Inferior parietal cortex (tissue), 1 donor: ENCODE results near the gene GRID2.

Experiments used
- DNase-seq: peaks from one replicate; pipeline ENCODE4 v3.0.0-alpha.2; 2016; ENCODE audit errors: extremely low spot score

The GRID2 gene

GRCh38 chr4:93403571-93403970 is 1099.8 kb downstream of the GRID2 start:
- DNase-seq = no peak

- no peak for DNase-seq
Observed at GRCh38 chr4:93407493-93408275, 1103.9 kb downstream of the GRID2 start.

GRCh38 chr4:93409035-93409434 is 1105.3 kb downstream of the GRID2 start:
- no peak for DNase-seq

GRCh38 chr4:93414041-93414550 is 1110.3 kb downstream of the GRID2 start:
- no peak for DNase-seq

- no peak for DNase-seq
Observed at GRCh38 chr4:93416344-93417128, 1112.8 kb downstream of the GRID2 start.

- no peak for DNase-seq
Observed at GRCh38 chr4:93431371-93431770, 1127.6 kb downstream of the GRID2 start.

DNA sequence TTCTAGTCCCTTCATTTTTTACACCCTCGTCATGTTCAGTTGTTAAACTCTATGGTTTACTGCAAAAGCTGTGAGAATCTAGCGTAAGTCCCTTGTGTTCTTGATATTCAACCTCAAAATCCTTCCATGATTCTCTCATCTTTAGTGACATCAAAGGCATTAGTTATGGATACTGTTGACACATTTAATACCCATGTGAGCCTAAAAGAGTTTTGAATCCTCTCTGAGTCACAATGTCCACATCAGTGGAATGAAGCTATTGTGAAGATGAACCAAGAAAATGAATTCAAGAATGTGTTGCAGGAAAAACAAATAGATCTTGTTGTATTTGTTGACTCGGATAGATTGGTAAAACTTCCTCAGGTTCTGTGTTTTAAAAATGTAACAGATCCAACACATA is 1130.1 kb downstream of the GRID2 start:
- DNase-seq = no peak

DNA sequence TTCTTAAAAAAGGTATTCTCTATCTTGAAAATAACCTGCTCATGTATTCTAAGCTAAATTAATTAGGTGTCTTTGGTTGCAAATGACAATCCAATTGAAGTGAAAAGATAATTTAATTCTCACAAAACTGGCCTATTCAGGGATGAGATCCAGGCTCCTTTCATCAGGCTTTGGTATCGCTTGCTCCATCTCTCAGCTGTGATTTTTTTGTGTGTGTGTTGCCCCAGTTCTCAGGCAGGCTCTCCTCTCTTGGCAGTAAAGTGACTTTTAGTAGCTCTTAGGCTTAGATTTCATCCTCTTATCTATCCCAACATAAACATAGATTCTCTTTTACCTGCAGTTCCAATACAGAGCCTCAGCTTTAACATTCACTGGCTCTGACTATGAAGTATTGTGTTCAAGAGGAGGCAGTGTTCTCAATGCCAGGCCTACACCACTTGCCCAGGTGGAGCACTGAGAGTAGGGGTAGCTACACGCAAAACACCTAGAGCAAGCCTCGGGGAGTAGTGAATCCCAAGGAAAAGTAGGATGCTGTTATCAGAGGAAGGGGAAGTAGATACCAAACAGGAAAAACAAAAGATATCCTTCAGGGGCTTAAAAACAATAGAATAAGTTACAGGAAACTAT is 1132.3 kb downstream of the GRID2 start:
- DNase-seq = no peak

GRCh38 chr4:93437991-93438390 is 1134.2 kb downstream of the GRID2 start:
- DNase-seq = no peak

DNA sequence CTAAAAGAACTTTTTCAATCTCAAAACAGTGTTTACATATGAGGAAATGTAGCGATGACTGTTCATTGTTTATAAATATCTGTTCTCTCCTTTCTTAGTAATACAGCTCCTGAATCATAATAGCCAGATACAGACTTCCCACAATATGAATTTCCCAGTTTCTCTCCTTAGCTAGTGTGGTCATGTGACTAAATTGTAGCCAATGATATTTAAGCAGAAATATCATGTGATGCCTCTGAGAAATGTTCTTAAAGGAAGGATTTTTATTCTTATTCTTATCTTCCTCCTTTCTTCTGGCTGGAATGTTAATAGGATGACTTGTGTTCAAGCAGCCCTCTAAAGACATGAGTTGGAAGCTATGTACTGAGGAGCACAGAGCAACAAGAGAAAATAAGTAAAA is 1141.1 kb downstream of the GRID2 start:
- no peak for DNase-seq

DNA sequence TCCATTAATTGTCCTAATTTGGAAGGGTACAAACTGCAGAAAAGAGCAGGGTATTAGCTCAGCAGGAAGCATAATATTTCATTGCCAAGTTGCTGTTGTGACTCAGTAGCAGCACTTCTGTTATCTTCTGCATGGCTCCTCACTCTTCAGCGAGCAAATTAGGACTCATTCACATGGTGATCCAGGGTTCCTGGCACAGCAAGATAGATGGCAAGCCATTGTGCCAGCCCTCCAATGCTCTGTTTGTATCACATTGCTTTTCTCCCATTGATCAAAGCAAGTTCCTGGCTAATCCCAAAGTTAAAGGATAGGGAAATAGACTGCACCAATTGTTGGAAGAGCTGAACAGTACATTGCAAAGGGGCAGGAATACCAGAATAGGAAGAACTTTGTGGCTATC is 1142.3 kb downstream of the GRID2 start:
- DNase-seq = no peak

DNA sequence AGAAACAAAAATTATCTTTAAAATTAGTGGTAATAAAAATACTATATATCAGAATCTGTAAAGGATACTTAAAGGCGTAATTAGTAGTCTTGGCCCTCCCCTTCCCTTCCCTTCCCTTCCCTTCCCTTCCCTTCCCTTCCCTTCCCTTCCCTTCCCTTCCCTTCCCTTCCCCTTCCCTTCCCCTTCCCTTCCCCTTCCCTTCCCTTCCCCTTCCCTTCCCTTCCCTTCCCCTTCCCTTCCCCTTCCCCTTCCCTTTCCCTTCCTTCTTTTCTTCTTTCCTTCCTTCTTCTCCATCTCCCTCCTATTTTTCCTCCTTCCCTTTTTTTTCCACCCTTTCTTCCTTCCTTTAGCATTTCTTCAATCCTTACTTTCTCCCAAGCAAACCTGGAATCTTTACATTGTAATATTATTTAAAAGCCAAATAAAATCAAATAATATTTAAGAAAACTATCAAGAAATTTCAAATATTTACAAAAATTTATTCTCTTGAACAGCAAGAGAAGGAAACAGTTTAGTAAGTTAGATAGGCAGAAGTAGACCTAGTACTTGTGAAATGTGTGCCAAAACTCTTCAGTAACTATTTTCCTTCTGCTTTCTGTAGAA is 1145.0 kb downstream of the GRID2 start:
- no peak for DNase-seq

- no peak for DNase-seq
Observed at GRCh38 chr4:93451954-93452353, 1148.2 kb downstream of the GRID2 start.

GRCh38 chr4:93461541-93461940 is 1157.8 kb downstream of the GRID2 start:
- peak; percentile 17 for DNase-seq

GRCh38 chr4:93466446-93466845 is 1162.7 kb downstream of the GRID2 start:
- DNase-seq = no peak

DNA sequence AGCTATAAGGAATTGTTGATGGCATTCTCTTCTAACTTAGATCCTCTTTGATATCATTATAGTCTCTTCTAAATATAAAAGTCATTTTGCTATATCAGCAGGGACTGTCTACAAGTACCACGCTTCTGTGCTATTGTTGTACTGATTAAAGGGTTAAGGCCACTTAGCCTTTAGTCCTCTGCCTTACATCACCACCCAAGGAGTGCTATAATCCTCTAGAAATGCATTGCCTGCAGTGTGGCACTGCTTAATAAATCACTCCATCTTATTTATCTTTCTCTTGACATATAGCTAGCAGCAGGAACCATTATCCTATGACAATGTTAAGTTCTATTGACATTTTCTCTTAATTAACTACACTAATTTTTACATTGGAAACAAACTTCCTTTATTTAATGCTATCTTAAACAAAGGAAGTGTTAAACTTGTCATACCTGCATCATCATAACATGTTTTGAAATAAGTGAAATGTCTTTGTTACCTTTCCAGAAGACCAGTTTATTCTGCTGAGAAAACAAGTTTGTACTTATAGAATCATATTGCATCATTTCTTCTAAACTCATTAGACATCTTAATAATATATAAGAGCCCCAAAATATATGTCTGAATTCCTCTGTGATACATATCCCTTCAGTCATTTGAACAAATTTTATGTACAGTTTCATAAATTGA is 1163.9 kb downstream of the GRID2 start:
- DNase-seq = no peak

GRCh38 chr4:93469560-93469959 is 1165.8 kb downstream of the GRID2 start:
- DNase-seq = no peak

- no peak for DNase-seq
Observed at GRCh38 chr4:93475730-93476129, 1172.0 kb downstream of the GRID2 start.

GRCh38 chr4:93478805-93479204 is 1175.0 kb downstream of the GRID2 start:
- no peak for DNase-seq

DNA sequence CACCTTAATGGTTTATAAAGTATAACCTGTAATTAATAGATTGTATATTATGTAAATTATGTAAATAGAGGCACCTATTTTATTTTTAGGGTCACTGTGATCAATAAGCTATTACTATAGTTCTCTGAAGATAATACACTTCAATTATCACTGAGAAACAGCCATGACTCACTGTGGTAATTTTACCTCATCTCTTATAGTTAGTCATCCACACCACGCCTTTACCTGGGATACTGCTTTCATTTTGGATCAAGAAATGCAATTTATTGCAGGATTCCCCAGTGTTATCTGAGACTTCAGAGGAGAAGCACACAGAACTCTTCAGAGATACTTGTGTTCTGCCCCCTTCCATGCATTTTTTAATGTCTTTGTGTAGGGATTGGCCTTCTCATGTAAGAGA is 1176.7 kb downstream of the GRID2 start:
- no peak for DNase-seq

GRCh38 chr4:93495346-93495745 is 1191.6 kb downstream of the GRID2 start:
- no peak for DNase-seq

DNA sequence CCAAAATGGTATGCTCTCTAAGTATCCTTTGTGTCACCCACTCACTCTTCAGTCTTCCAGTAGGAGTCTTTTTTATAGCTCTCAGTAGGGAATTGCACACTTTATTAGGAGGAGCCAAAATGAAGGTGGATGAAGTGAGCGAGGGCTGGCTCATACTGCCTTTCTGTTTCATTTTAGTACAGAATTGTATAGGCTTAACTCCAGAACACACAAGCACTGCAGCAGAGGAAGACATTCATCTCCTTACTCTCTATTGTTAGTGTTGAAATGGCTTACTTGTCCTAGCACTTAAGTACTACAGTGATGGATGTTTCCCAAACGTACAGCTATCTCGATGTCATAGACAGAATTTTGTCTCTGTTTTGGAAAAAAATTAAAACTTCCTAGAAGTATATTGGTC is 1197.5 kb downstream of the GRID2 start:
- DNase-seq = peak; percentile 10
